K562 (cell line): ENCODE measurements around the gene ASIC3. TPM values are rescaled to one million over a fixed set of nuclear protein-coding genes. Genes with fewer than 3 reads are reported as not detected.

Source experiments
- ETS1 ChIP-seq: conservative IDR thresholded peaks from 2 replicates; pipeline ENCODE4 v1.6.1; 2011; ENCODE audit warnings: low read depth, mild to moderate bottlenecking, low read length; ENCODE audit not compliant: control insufficient read depth
- FIP1L1 ChIP-seq: fragments of 200-400 bp; formaldehyde crosslinking; IDR thresholded peaks from 2 replicates; pipeline ENCODE4 v1.6.1; 2018; ENCODE audit warnings: mild to moderate bottlenecking, low read depth, low read length; ENCODE audit not compliant: poor library complexity, severe bottlenecking
- HDAC2 ChIP-seq: fragments of 450-650 bp; IDR thresholded peaks from 2 replicates; pipeline ENCODE4 v1.6.1; 2016; ENCODE audit warnings: mild to moderate bottlenecking
- HDGF ChIP-seq: fragments of 450-650 bp; IDR thresholded peaks from 2 replicates; pipeline ENCODE4 v1.6.1; 2016
- HNRNPL ChIP-seq: fragments of 200-400 bp; formaldehyde crosslinking; IDR thresholded peaks from 2 replicates; pipeline ENCODE4 v1.6.1; 2017; ENCODE audit warnings: low read depth, mild to moderate bottlenecking, low read length
- MEIS2 ChIP-seq: fragments of 450-650 bp; IDR thresholded peaks from 2 replicates; pipeline ENCODE4 v1.6.1; 2014; ENCODE audit warnings: mild to moderate bottlenecking; ENCODE audit not compliant: partially characterized antibody
- MYC ChIP-seq, 2 experiments: fragments of 250-450 bp in 1 of 2; sonication (Bioruptor Pico) in 1 of 2; IDR thresholded peaks; 2 replicates each; pipeline versions ENCODE4 v1.5.1 to v1.6.1; 2012 to 2021; ENCODE audit warnings: low read depth in 2 of 2, borderline replicate concordance in 1 of 2, improper control_type of control experiment in 1 of 2, low read length in 1 of 2, mild to moderate bottlenecking in 1 of 2, moderate library complexity in 1 of 2
- NR2C2 ChIP-seq, 2 experiments: fragments of 200-800 bp in 1 of 2; sonication (Bioruptor generic) in 1 of 2; sonication (generic) in 1 of 2; formaldehyde crosslinking in 1 of 2; IDR thresholded peaks; 2 replicates each; pipeline versions ENCODE4 v1.6.1 to v1.8.0; 2016 to 2022; ENCODE audit warnings: mild to moderate bottlenecking in 1 of 2, missing compliant biosample characterization in 1 of 2, missing genetic modification characterization in 1 of 2, missing genetic modification reagents in 1 of 2
- PHF8 ChIP-seq: fragments of 200-600 bp; sonication (generic); IDR thresholded peaks from 2 replicates; pipeline ENCODE4 v1.6.1; 2012; ENCODE audit warnings: mixed run types, mild to moderate bottlenecking, inconsistent platforms, low read length, moderate library complexity, borderline replicate concordance
- SMAD3 ChIP-seq: fragments of 450-650 bp; formaldehyde crosslinking; conservative IDR thresholded peaks from 2 replicates; pipeline ENCODE4 v1.4.0; 2020; ENCODE audit warnings: mild to moderate bottlenecking
- SRF ChIP-seq, 2 experiments: fragments of 250-450, 450-650 bp in 1 of 2; sonication (Bioruptor Pico) in 1 of 2; sonication (generic) in 1 of 2; formaldehyde crosslinking; IDR thresholded peaks; 2 replicates each; pipeline versions ENCODE4 v1.5.0 to v1.5.1; 2020 to 2022; ENCODE audit warnings: mild to moderate bottlenecking in 1 of 2, missing genetic modification reagents in 1 of 2
- TCF15 ChIP-seq: fragments of 250-450 bp; sonication (Bioruptor Pico); IDR thresholded peaks from 2 replicates; pipeline ENCODE4 v1.8.0; 2022; ENCODE audit warnings: moderate library complexity, mild to moderate bottlenecking, inconsistent platforms
- ZNF165 ChIP-seq: fragments of 250-450 bp; sonication (Bioruptor Pico); IDR thresholded peaks from 2 replicates; pipeline ENCODE4 v1.4.0; 2020; ENCODE audit warnings: borderline replicate concordance
- polyA plus RNA-seq, 8 experiments: library from polyadenylated mRNA; depleted of rRNA in 4 of 8; stranded (reverse) in 5 of 8; unstranded in 3 of 8; fragments of >200 nt; fragmentation: Nextera tagmentation in 2 of 8; fragmentation: Illumina TruSeq in 1 of 8; extraction: Ambion mirVana in 2 of 8; extraction: Trizol in 1 of 8; gene quantifications; 2 replicates each; pipeline versions ENCODE4 v1.2.1 to v1.2.3, GENCODE V29; 2011 to 2014; ENCODE audit warnings: inconsistent platforms in 1 of 8, missing spikeins in 1 of 8
- total RNA-seq, 7 experiments: library from RNA; depleted of rRNA in 6 of 7; stranded (reverse); fragments of >200 nt in 6 of 7; fragmentation: Illumina TruSeq in 2 of 7; extraction: Trizol in 2 of 7; gene quantifications; 2 replicates each; pipeline versions ENCODE4 v1.2.1 to v1.2.3, GENCODE V29; 2011 to 2021; ENCODE audit warnings: low replicate concordance in 1 of 7
- TF ChIP-seq, protein P1 (sequence below): fragments of 250-450 bp; sonication (Bioruptor Pico); IDR thresholded peaks from 2 replicates; pipeline ENCODE4 v1.9.0; 2021; ENCODE audit warnings: mild to moderate bottlenecking, inconsistent platforms
- TF ChIP-seq, protein P2 (sequence below): sonication (generic); formaldehyde crosslinking; IDR thresholded peaks from 2 replicates; pipeline ENCODE4 v1.8.0; 2022; ENCODE audit warnings: mild to moderate bottlenecking, missing genetic modification reagents
- TF ChIP-seq, protein P3 (sequence below): fragments of 200-800 bp; sonication (Bioruptor generic); IDR thresholded peaks from 2 replicates; pipeline ENCODE4 v1.6.1; 2017; ENCODE audit warnings: missing genetic modification characterization, missing compliant biosample characterization
- TF ChIP-seq, protein P4 (sequence below), 2 experiments: fragments of 450-650 bp in 1 of 2; sonication (generic) in 1 of 2; formaldehyde crosslinking; conservative IDR thresholded peaks; 2 replicates each; pipeline versions ENCODE4 v1.4.0 to v1.8.1; 2020 to 2022; ENCODE audit warnings: mild to moderate bottlenecking in 1 of 2, missing genetic modification reagents in 1 of 2

The ASIC3 gene
- total and polyA plus RNA-seq, 9 of the 15 experiments (the other 6 are each of a cell fraction or from before 2014, with no cell fraction given), result 0.11 to 5.0 (median 0.87) TPM

DNA sequence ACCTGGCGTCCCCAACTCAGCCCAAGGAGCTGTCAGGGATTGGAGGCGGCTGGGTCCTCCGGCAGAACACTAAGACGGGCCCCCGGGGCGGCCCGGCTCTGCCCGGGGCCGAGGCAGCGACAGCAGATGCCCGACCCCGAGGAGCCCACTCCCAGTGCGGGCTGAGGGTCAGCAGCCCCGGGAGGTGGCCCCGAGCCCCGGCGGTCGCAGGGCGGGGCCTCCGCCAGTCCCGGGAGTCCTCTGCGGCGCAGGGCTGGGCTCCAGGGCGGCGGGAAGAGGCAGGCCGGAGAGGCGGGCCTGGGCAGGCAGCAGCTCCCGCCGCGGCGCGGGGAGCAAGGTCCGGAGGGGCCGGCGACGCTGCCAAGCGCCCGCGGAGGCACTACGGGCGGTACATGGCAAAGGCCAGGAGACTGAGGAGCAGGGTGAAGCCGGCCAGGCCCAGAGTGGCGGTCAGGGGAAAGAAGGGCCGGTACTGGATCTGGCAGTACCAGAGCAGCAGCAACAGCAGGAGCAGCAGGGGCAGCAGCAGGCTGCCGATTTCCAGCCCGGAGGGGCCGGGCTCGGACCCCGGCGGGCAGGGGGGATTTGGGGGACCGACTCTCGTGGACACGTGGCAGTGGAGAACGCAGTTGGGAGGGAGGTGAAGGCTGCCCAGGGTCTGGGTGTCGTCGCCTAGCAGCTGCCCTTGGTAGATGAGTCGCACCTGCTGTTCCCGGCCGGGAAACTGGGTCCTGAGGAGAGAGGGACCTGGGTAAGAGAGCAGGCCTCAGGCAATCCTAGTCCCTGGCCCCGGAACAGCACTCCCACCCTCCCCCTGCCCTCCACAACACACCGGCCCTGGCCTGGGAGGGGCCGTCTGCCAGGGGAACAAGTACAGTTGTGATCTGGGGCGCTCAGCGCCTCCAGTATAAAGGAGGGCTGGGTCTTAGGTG is 33.1 kb downstream of the ASIC3 start (continued):
- TF ChIP-seq MYC (IDR thresholded peaks at IDR 0.05; ENCODE audit: low read depth, low read length), result peak; percentile 3; the same call in 1 of the 2 replicates
- TF ChIP-seq MYC (CRISPR knock-in tag; IDR thresholded peaks at IDR 0.05; ENCODE audit: borderline replicate concordance, low read depth), result peak; percentile 84
- TF ChIP-seq, protein P1, sequence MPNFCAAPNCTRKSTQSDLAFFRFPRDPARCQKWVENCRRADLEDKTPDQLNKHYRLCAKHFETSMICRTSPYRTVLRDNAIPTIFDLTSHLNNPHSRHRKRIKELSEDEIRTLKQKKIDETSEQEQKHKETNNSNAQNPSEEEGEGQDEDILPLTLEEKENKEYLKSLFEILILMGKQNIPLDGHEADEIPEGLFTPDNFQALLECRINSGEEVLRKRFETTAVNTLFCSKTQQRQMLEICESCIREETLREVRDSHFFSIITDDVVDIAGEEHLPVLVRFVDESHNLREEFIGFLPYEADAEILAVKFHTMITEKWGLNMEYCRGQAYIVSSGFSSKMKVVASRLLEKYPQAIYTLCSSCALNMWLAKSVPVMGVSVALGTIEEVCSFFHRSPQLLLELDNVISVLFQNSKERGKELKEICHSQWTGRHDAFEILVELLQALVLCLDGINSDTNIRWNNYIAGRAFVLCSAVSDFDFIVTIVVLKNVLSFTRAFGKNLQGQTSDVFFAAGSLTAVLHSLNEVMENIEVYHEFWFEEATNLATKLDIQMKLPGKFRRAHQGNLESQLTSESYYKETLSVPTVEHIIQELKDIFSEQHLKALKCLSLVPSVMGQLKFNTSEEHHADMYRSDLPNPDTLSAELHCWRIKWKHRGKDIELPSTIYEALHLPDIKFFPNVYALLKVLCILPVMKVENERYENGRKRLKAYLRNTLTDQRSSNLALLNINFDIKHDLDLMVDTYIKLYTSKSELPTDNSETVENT, result peak; percentile 75; the same call in 1 of the 2 replicates
- peak; percentile 22; the same call in 1 of the 2 replicates for TF ChIP-seq HDGF
- TF ChIP-seq HNRNPL, result peak; percentile 44; the same call in 1 of the 2 replicates
- peak; percentile 87 for TF ChIP-seq FIP1L1
- TF ChIP-seq, protein P2, sequence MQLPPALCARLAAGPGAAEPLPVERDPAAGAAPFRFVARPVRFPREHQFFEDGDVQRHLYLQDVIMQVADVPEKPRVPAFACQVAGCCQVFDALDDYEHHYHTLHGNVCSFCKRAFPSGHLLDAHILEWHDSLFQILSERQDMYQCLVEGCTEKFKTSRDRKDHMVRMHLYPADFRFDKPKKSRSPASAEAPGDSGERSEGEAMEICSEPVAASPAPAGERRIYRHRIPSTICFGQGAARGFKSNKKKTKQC (CRISPR knock-in tag), result peak; percentile 17
- TF ChIP-seq, protein P3, sequence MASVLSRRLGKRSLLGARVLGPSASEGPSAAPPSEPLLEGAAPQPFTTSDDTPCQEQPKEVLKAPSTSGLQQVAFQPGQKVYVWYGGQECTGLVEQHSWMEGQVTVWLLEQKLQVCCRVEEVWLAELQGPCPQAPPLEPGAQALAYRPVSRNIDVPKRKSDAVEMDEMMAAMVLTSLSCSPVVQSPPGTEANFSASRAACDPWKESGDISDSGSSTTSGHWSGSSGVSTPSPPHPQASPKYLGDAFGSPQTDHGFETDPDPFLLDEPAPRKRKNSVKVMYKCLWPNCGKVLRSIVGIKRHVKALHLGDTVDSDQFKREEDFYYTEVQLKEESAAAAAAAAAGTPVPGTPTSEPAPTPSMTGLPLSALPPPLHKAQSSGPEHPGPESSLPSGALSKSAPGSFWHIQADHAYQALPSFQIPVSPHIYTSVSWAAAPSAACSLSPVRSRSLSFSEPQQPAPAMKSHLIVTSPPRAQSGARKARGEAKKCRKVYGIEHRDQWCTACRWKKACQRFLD (CRISPR knock-in tag), result 0 out of 2 replicates have a peak, but pooled peaks have one; percentile 8
- no peak for TF ChIP-seq NR2C2 (CRISPR knock-in tag; IDR thresholded peaks at IDR 0.05)
- TF ChIP-seq NR2C2 (tag; IDR thresholded peaks at IDR 0.05), result 0 out of 2 replicates have a peak, but pooled peaks have one; percentile 14
- no peak for TF ChIP-seq HDAC2
- TF ChIP-seq, protein P4, sequence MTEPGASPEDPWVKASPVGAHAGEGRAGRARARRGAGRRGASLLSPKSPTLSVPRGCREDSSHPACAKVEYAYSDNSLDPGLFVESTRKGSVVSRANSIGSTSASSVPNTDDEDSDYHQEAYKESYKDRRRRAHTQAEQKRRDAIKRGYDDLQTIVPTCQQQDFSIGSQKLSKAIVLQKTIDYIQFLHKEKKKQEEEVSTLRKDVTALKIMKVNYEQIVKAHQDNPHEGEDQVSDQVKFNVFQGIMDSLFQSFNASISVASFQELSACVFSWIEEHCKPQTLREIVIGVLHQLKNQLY (CRISPR knock-in tag; conservative IDR thresholded peaks at IDR 0.05), result peak; percentile 52 to 63; a peak in 1 of 4 replicates
- TF ChIP-seq SRF (CRISPR knock-in tag; IDR thresholded peaks at IDR 0.05), result peak in 1 of 2 experiments; percentile 22; a peak in 1 of 4 replicates
- TF ChIP-seq ETS1, result peak; percentile 36; the same call in 1 of the 2 replicates
- no peak for TF ChIP-seq SMAD3 (CRISPR knock-in tag)
- no peak for TF ChIP-seq MEIS2
- TF ChIP-seq PHF8, result peak; percentile 39; the same call in 1 of the 2 replicates
- TF ChIP-seq TCF15 (CRISPR knock-in tag), result peak; percentile 48; the same call in 1 of the 2 replicates
- TF ChIP-seq ZNF165 (CRISPR knock-in tag), result 0 out of 2 replicates have a peak, but pooled peaks have one; percentile 39
